Liver (tissue), 9 donors: ENCODE data around the gene MYO5A. TPM values are rescaled to one million over a fixed set of nuclear protein-coding genes. Genes with fewer than 3 reads are reported as not detected.
"Not testable (repeated sequence)": the region's sequence is repeated elsewhere in the genome, so short reads cannot be mapped to it uniquely, and the experiment has no call there.

Source experiments
- DNase-seq: peaks from one replicate; pipeline ENCODE4 v3.0.0-alpha.2; 2017; ENCODE audit warnings: low spot score
- H3K27ac ChIP-seq, 2 donors: one replicate each; pipeline ENCODE4 v1.7.0; 2013; ENCODE audit warnings: inconsistent platforms in 2 of 2, low read length in 2 of 2, control low read depth in 1 of 2, low read depth in 1 of 2, mild to moderate bottlenecking in 1 of 2
- H3K27me3 ChIP-seq, 4 donors: one replicate each; pipeline versions ENCODE4 v1.6.1 to v1.7.0; 2013; ENCODE audit warnings: low read length in 3 of 4, inconsistent platforms in 1 of 4, mild to moderate bottlenecking in 1 of 4, moderate library complexity in 1 of 4; ENCODE audit not compliant: control insufficient read depth in 4 of 4, insufficient read depth in 4 of 4
- H3K36me3 ChIP-seq, 4 donors: one replicate each; pipeline versions ENCODE4 v1.6.1 to v1.7.0; 2013; ENCODE audit warnings: low read length in 3 of 4, mild to moderate bottlenecking in 3 of 4, low read depth in 1 of 4, moderate library complexity in 1 of 4; ENCODE audit not compliant: control insufficient read depth in 4 of 4, insufficient read depth in 3 of 4
- H3K4me1 ChIP-seq, 4 donors: one replicate each; pipeline versions ENCODE4 v1.6.1 to v1.7.0; 2013; ENCODE audit warnings: low read length in 3 of 4, mild to moderate bottlenecking in 3 of 4, moderate library complexity in 1 of 4; ENCODE audit not compliant: control insufficient read depth in 4 of 4, insufficient read depth in 4 of 4
- H3K4me3 ChIP-seq, 3 donors: one replicate each; pipeline versions ENCODE4 v1.6.1 to v1.7.0; 2013; ENCODE audit warnings: low read length in 3 of 3, control low read depth in 1 of 3, low read depth in 1 of 3, mild to moderate bottlenecking in 1 of 3
- H3K9ac ChIP-seq, 2 donors: one replicate each; pipeline ENCODE4 v1.7.0; 2013; ENCODE audit warnings: low read length in 2 of 2, mild to moderate bottlenecking in 2 of 2, moderate library complexity in 2 of 2, control low read depth in 1 of 2, low read depth in 1 of 2
- H3K9me3 ChIP-seq, 4 donors: one replicate each; pipeline versions ENCODE4 v1.6.1 to v1.7.0; 2013; ENCODE audit warnings: low read length in 3 of 4; ENCODE audit not compliant: control insufficient read depth in 4 of 4
- EGR1 ChIP-seq, 2 donors: IDR thresholded peaks; 2 replicates each; pipeline ENCODE4 v1.6.1; 2016 to 2018; ENCODE audit warnings: antibody characterized with exemption in 2 of 2, low read depth in 2 of 2
- FOXA1 ChIP-seq: IDR thresholded peaks from 2 replicates; pipeline ENCODE4 v1.6.1; 2016; ENCODE audit warnings: antibody characterized with exemption
- FOXA2 ChIP-seq: IDR thresholded peaks from 2 replicates; pipeline ENCODE4 v1.6.1; 2016; ENCODE audit warnings: antibody characterized with exemption
- HNF4A ChIP-seq, 2 donors: conservative IDR thresholded peaks; 2 replicates each; pipeline ENCODE4 v1.6.1; 2016; ENCODE audit warnings: antibody characterized with exemption in 2 of 2, mild to moderate bottlenecking in 2 of 2
- HNF4G ChIP-seq: IDR thresholded peaks from 2 replicates; pipeline ENCODE4 v1.6.1; 2016; ENCODE audit warnings: antibody characterized with exemption
- NR2F2 ChIP-seq: IDR thresholded peaks from 2 replicates; pipeline ENCODE4 v1.6.1; 2016; ENCODE audit warnings: antibody characterized with exemption
- RAD21 ChIP-seq, 2 donors: IDR thresholded peaks; 2 replicates each; pipeline ENCODE4 v1.6.1; 2016; ENCODE audit warnings: antibody characterized with exemption in 2 of 2, mild to moderate bottlenecking in 2 of 2
- REST ChIP-seq: IDR thresholded peaks from 2 replicates; pipeline ENCODE4 v1.6.1; 2016; ENCODE audit warnings: antibody characterized with exemption, mild to moderate bottlenecking
- SP1 ChIP-seq: IDR thresholded peaks from 2 replicates; pipeline ENCODE4 v1.6.1; 2018; ENCODE audit warnings: antibody characterized with exemption, mild to moderate bottlenecking
- TAF1 ChIP-seq: conservative IDR thresholded peaks from 2 replicates; pipeline ENCODE4 v1.6.1; 2016; ENCODE audit warnings: antibody characterized with exemption, mild to moderate bottlenecking
- YY1 ChIP-seq: IDR thresholded peaks from 2 replicates; pipeline ENCODE4 v1.6.1; 2016; ENCODE audit warnings: antibody characterized with exemption, mild to moderate bottlenecking
- ZBTB33 ChIP-seq: IDR thresholded peaks from 2 replicates; pipeline ENCODE4 v1.6.1; 2016; ENCODE audit warnings: antibody characterized with exemption
- WGBS: extraction: QIAGEN DNeasy Blood & Tissue Kit; methylation state at CpG from one replicate; pipeline ENCODE4 v1.1.7; 2013; 5-methylcytosine and 5-hydroxymethylcytosine counted together
- polyA plus RNA-seq, 2 donors: library from polyadenylated mRNA; stranded (reverse) in 1 of 2; unstranded in 1 of 2; fragments of 200-250 nt in 1 of 2; fragments of >200 nt in 1 of 2; fragmentation: Nextera tagmentation in 1 of 2; extraction: Ambion mirVana in 1 of 2; gene quantifications; one replicate each; pipeline versions ENCODE4 v1.2.1 to v1.2.3, GENCODE V29; 2013 to 2015
- total RNA-seq, 2 donors: library from RNA; depleted of rRNA; stranded (reverse); fragments of >200 nt; gene quantifications; one replicate each; pipeline ENCODE4 v1.2.3, GENCODE V29; 2014
- donor health status: healthy.
- donor health status: healthy.
- donor health status: healthy.
- donor health status: healthy.
- donor health status: healthy.

MYO5A gene
- total and polyA plus RNA-seq, 4 donors = 1.0 to 7.1 (median 3.0) TPM

- DNase-seq = no peak
- Histone ChIP-seq H3K9me3 (no peaks in the 10 kb centered on the region), H3K27ac (no peak overlapping the region), H3K4me3 (no peak overlapping the region), H3K36me3 (no peaks in the 10 kb centered on the region), H3K27me3 (no peaks in the 10 kb centered on the region), H3K9ac (no peak overlapping the region), H3K4me1 (no peaks in the 10 kb centered on the region)
- WGBS = 96% methylated on average over 2 of the region's 2 CpGs
- no peak for TF ChIP-seq ZBTB33
- no peak for TF ChIP-seq REST
- no peak for TF ChIP-seq FOXA2
- TF ChIP-seq YY1 = no peak
These were observed 110.7 kb downstream of the MYO5A start for GRCh38 chr15:52417957-52418356.

GRCh38 chr15:52417521-52417920 is 111.2 kb downstream of the MYO5A start:
- WGBS = 86% methylated on average over 3 of the region's 3 CpGs
- Histone ChIP-seq H3K9me3 (no peaks in the 10 kb centered on the region), H3K27me3 (no peaks in the 10 kb centered on the region), H3K36me3 (no peaks in the 10 kb centered on the region), H3K4me1 (no peaks in the 10 kb centered on the region), H3K27ac (no peak overlapping the region), H3K9ac (no peak overlapping the region), H3K4me3 (no peak overlapping the region)
- no peak for TF ChIP-seq FOXA2
- TF ChIP-seq RAD21 (IDR thresholded peaks at IDR 0.05) = no peak
- TF ChIP-seq TAF1 = no peak
- no peak for TF ChIP-seq EGR1 (IDR thresholded peaks at IDR 0.05; ENCODE audit: low read depth in 2 of 2)
- TF ChIP-seq HNF4A (conservative IDR thresholded peaks at IDR 0.05) = no peak
- no peak for TF ChIP-seq SP1
- no peak for TF ChIP-seq HNF4G
- TF ChIP-seq NR2F2 = no peak
- TF ChIP-seq FOXA1 = no peak
- no peak for DNase-seq

- not testable (repeated sequence) for H3K4me1 ChIP-seq, H3K9ac ChIP-seq, H3K36me3 ChIP-seq, DNase-seq, H3K4me3 ChIP-seq, H3K27ac ChIP-seq, H3K9me3 ChIP-seq, H3K27me3 ChIP-seq
- 92% methylated on average over 1 of the region's 1 CpG for WGBS
These were observed 112.1 kb downstream of the MYO5A start for GRCh38 chr15:52416566-52416965.
